ENCODE data around the gene C3orf20. TPM values are rescaled to one million over a fixed set of nuclear protein-coding genes. Genes with fewer than 3 reads are reported as not detected.

The C3orf20 gene
- total RNA-seq, 1 experiment from 2014 or later, result not detected

DNA sequence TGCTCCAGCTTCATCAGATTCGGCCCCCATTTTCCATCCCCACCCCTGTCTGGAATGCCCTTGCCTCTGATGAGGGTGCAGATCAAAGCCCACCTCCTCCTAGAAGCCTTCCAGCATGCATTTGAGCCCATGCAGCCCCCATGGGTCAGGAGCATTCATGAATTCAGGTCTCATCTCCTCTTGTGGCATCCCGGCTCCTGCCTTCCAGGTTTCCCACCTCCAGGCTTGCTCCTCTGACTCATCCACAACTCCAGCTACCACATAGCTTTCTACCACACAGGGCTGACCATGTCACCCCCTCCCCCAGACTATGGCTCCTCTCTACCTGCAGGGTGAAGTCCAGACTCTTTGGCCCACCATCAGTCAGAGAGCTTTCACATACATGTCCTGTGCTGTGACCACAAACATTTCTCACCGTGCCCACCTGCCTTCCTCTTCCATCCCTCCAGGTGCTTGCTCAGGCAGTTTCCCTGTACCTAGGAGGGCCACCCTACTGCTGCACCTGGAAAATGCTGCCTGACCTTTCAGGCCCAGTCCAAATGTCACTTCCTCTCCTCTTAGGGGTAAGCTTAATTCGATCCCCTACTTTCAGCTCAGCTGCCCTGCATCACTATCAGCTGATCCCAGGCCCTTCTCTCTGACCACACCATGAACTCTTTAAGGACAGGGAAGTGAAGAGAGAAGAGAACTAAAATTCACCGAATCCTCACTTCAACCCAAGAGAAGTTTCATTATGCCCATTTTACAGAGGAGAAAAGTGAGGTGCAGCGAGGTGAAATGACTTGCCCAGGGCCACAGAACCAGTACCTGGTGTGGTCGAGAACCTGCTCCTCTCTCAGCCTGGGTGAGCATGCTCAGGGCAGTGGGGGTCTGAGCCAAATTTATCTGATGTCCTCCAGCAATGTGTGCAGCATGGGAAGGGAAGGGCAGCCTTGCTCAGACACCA, 130.2 kb downstream of the C3orf20 start:
- DNase-seq (ENCODE audit: low read depth, low spot score), result no peak
- Histone ChIP-seq H3K9me3 (ENCODE audit: control insufficient read depth, insufficient read depth, low read depth, low read length) (no peaks in the 10 kb centered on the region), H3K4me1 (ENCODE audit: control insufficient read depth, insufficient read depth, low read length) (no peaks in the 10 kb centered on the region), H3K4me3 (ENCODE audit: low read depth in 2 of 2, low read length in 2 of 2) (no peak overlapping the region), H3K27me3 (ENCODE audit: control insufficient read depth, insufficient read depth, low read length) (peaks cover 2% of the 10 kb centered on the region; the same call in 1 of the 2 replicates), H3K36me3 (ENCODE audit: control insufficient read depth, insufficient read depth, low read length) (no peaks in the 10 kb centered on the region), H3K27ac (ENCODE audit: low read length) (no peak overlapping the region)
- in situ Hi-C loops (cut with HindIII; ENCODE audit: low pct_unique_long_range_greater_than_20kb, low sequenced_read_pairs) (no loop called here), intact Hi-C loops (cut with micrococcal nuclease; ENCODE audit: unreplicated experiment) (no loop called here)
- CTCF ChIA-PET, result no interaction called here
- TF ChIP-seq SIN3A (IDR thresholded peaks at IDR 0.05; ENCODE audit: borderline replicate concordance, insufficient read depth, low read depth, low read length), result no peak
- TF ChIP-seq, protein P1, sequence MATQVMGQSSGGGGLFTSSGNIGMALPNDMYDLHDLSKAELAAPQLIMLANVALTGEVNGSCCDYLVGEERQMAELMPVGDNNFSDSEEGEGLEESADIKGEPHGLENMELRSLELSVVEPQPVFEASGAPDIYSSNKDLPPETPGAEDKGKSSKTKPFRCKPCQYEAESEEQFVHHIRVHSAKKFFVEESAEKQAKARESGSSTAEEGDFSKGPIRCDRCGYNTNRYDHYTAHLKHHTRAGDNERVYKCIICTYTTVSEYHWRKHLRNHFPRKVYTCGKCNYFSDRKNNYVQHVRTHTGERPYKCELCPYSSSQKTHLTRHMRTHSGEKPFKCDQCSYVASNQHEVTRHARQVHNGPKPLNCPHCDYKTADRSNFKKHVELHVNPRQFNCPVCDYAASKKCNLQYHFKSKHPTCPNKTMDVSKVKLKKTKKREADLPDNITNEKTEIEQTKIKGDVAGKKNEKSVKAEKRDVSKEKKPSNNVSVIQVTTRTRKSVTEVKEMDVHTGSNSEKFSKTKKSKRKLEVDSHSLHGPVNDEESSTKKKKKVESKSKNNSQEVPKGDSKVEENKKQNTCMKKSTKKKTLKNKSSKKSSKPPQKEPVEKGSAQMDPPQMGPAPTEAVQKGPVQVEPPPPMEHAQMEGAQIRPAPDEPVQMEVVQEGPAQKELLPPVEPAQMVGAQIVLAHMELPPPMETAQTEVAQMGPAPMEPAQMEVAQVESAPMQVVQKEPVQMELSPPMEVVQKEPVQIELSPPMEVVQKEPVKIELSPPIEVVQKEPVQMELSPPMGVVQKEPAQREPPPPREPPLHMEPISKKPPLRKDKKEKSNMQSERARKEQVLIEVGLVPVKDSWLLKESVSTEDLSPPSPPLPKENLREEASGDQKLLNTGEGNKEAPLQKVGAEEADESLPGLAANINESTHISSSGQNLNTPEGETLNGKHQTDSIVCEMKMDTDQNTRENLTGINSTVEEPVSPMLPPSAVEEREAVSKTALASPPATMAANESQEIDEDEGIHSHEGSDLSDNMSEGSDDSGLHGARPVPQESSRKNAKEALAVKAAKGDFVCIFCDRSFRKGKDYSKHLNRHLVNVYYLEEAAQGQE (IDR thresholded peaks at IDR 0.05; ENCODE audit: insufficient read depth in 1 of 2, low read depth in 2 of 2, low read length in 1 of 2), result no peak
- no peak for TF ChIP-seq POLR2AphosphoS5 (IDR thresholded peaks at IDR 0.05; ENCODE audit: low read depth, low read length)
- TF ChIP-seq CTCF (IDR thresholded peaks at IDR 0.05), result no peak
- no peak for TF ChIP-seq TCF7L2 (IDR thresholded peaks at IDR 0.05; ENCODE audit: low read depth, low read length)
- ATAC-seq, result no peak
- no TSS peak for BruUV-seq (replicated peaks)
- POLR2A ChIA-PET, result interaction anchor here (0.7 kb wide), 1 partner anchor 181 kb away, joined by 3 read pairs; no protein-coding TSS in a partner anchor

GRCh38 chr3:14805961-14806537, 131.1 kb downstream of the C3orf20 start:
- TF ChIP-seq, protein P1 (IDR thresholded peaks at IDR 0.05; ENCODE audit: insufficient read depth in 1 of 2, low read depth in 2 of 2, low read length in 1 of 2), result no peak
- TF ChIP-seq CTCF (IDR thresholded peaks at IDR 0.05) (no peak), TCF7L2 (IDR thresholded peaks at IDR 0.05; ENCODE audit: low read depth, low read length) (no peak), POLR2AphosphoS5 (IDR thresholded peaks at IDR 0.05; ENCODE audit: low read depth, low read length) (no peak), SIN3A (IDR thresholded peaks at IDR 0.05; ENCODE audit: borderline replicate concordance, insufficient read depth, low read depth, low read length) (no peak)
- no TSS peak for BruUV-seq (replicated peaks)
- no peak overlapping the region for H3K4me3 ChIP-seq (ENCODE audit: low read depth in 2 of 2, low read length in 2 of 2)
- H3K27me3 ChIP-seq (ENCODE audit: control insufficient read depth, insufficient read depth, low read length), result peaks cover 2% of the 10 kb centered on the region; the same call in 1 of the 2 replicates
- in situ Hi-C loops (cut with HindIII; ENCODE audit: low pct_unique_long_range_greater_than_20kb, low sequenced_read_pairs) (no loop called here), intact Hi-C loops (cut with micrococcal nuclease; ENCODE audit: unreplicated experiment) (no loop called here)
- ATAC-seq (no peak), DNase-seq (ENCODE audit: low read depth, low spot score) (no peak)
- no peaks in the 10 kb centered on the region for H3K9me3 ChIP-seq (ENCODE audit: control insufficient read depth, insufficient read depth, low read depth, low read length)
- POLR2A ChIA-PET, result no interaction called here
- CTCF ChIA-PET, result no interaction called here
- no peak overlapping the region for H3K27ac ChIP-seq (ENCODE audit: low read length)
- no peaks in the 10 kb centered on the region for H3K36me3 ChIP-seq (ENCODE audit: control insufficient read depth, insufficient read depth, low read length)
- no peaks in the 10 kb centered on the region for H3K4me1 ChIP-seq (ENCODE audit: control insufficient read depth, insufficient read depth, low read length)
